GM21576 (cell line): ENCODE results near the gene SFRP4.

ENCODE experiments used
- ATAC-seq: cut with Tn5 transposase; IDR thresholded peaks from one replicate; pipeline ENCODE4 v1.9.1; 2021; ENCODE audit warnings: mild to moderate bottlenecking, moderate library complexity; ENCODE audit not compliant: unreplicated experiment

The SFRP4 gene

GRCh38 chr7:37925620-37926019 lies 9.0 kb upstream of the SFRP4 start:
- no peak for ATAC-seq

GRCh38 chr7:37924491-37925041 lies 7.9 kb upstream of the SFRP4 start:
- no peak for ATAC-seq

GRCh38 chr7:37923996-37924395 lies 7.4 kb upstream of the SFRP4 start:
- ATAC-seq = no peak

GRCh38 chr7:37921876-37922275 lies 5.3 kb upstream of the SFRP4 start:
- ATAC-seq = no peak

- peak; percentile 60 for ATAC-seq
Observed at GRCh38 chr7:37920849-37921805, 4.5 kb upstream of the SFRP4 start.

DNA sequence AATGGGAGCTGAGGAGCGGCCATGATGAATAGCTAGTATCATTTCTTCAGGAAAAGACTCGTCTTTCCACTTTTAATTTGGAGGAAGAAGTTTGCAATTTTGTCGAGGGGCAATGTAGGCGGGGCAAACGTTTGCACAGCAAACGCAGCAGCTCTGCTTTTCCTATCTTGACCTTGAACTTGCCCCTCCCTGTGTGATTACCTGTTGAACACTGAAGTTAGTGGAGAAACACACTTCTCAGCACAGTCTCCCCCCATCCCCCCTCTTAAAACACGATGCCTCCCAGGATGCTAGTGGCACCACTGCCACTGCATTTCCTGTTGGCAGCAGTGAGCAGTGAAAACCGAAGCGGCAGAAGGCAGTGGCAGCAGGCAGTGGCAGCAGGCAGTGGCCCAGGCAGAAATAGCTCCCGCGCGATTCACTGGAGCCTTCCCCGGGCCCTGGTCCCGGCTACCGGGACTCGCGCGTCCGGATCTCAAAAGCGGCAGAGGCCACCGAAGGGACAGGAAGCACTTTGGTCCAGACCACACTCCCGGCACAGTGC lies 3.8 kb upstream of the SFRP4 start, which contains the start of gene EPDR1:
TSS of gene EPDR1 (plus strand) at position 336 of the 544 bp plus-strand sequence. CDS start 300 bp downstream, outside the sequence.
- peak; percentile 54 for ATAC-seq

DNA sequence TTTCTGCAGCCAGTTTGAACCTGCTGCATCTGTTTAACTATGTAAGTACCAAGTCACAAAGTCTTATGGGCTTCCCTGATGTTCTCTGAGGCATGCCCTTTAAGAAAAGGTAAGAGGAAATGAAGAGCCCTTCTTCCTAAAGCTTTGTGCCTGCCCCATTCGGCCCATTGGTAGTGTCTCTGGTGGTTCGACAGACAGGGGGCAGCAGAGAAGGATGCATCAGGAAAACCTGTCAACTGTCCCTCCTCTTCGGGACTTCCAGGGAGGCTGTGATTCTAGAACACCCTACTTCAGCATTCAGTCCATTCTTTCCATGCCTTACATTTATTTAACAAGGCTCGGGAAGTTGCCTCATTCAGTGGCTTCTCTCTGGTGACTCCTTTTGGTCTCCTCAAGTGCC lies 1.9 kb upstream of the SFRP4 start:
- ATAC-seq = no peak

- no peak for ATAC-seq
Observed at GRCh38 chr7:37916017-37916672, 472 bp downstream of the SFRP4 start.

- no peak for ATAC-seq
Observed at GRCh38 chr7:37915438-37915837, 1.2 kb downstream of the SFRP4 start.

GRCh38 chr7:37912756-37913155 lies 3.9 kb downstream of the SFRP4 start:
- ATAC-seq = no peak

DNA sequence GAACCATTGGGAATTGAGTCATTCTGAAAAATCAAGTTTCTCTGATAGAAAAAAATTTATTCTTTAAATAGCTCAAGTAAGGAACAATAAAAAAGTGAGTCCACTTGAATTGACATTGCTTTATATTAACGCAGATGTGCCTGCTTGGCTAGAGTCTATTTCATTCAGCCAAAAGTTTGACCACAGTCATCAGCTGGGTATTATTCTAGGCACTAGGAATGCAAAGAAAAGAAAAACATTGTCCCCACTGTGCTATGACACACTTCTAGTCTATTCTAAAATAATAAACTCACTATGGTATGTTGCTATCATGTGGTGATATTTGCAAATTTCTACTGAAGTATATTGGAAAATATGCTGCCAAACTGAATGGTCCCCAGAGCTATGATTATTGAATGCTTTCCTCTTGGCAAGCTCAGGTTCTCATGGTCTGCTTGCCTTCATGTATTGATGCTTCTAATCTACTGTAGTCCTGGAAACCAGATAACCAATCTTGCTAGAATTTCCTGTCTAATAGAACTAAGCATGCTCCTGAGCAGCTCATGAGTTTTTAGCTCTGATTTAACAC lies 8.3 kb downstream of the SFRP4 start:
- no peak for ATAC-seq

GRCh38 chr7:37901890-37902524 lies 14.6 kb downstream of the SFRP4 start:
- no peak for ATAC-seq

GRCh38 chr7:37901236-37901827 lies 15.3 kb downstream of the SFRP4 start:
- no peak for ATAC-seq

GRCh38 chr7:37899712-37900247 lies 16.8 kb downstream of the SFRP4 start:
- no peak for ATAC-seq

DNA sequence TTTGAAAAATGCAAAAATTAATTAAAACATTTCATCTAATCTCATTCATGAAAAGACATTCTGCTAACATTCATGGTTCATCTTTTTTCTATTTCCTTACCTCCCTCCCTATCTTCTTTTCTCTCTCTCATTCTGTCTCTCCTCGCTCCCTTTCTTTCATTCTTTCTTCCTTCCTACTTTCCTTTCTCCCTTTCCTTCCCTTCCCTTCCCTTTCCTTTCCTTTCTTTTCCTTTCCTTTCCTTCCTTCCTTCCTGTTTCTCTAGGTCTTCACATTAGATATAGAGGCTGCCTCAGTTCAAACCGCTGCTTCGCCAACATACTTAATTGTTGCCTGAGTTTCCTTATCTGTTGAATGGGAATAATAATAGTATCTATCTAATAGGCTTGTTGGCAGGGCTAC lies 21.9 kb downstream of the SFRP4 start:
- no peak for ATAC-seq

DNA sequence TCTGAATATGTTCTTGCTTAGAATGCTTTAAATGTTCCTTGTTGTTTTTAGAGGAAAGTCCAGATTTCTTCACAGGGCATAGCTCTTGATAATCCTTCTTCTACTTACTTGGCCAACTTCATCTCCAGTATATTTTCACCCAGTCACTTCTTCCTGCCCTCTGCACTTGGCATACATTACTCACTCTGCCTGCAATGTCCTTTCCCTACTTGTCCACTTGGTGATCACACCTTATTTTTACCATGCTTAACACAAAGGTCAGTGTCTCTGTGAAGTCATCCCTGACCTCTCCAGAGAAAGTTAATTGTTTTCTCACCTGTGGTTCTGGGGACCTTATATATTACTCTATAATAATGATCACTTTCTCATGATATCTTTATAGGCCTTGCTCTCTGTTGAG lies 23.3 kb downstream of the SFRP4 start:
- ATAC-seq = no peak

GRCh38 chr7:37882086-37882485 lies 34.5 kb downstream of the SFRP4 start:
- ATAC-seq = no peak
